GM19239 (cell line): ENCODE measurements around the gene SLC25A25.
"Not testable (repeated sequence)": the region's sequence is repeated elsewhere in the genome, so short reads cannot be mapped to it uniquely, and the experiment has no call there.

Experiments
- DNase-seq: peaks from one replicate; pipeline ENCODE4 v3.0.0; 2011; ENCODE audit warnings: low spot score; ENCODE audit not compliant: insufficient read length
- FAIRE-seq: peaks from 2 replicates; lab custom pipeline; 2011; peaks lifted over from hg19 to GRCh38; lab: Jason Lieb, UNC

SLC25A25 gene

DNA sequence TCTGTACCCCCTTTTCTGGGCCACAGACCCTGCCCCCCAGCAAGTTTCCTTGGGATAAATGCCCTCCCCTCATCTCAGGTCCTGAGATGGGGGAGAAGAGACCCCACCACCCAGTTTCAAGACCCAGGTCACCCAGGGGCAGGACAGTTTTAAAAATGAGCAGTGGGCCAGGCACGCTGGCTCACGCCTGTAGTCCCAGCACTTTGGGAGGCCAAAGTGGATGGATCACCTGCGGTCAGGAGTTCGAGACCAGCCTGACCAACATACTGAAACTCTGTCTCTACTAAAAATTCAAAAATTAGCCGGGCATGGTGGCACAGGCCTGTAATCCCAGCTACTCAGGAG lies 53.4 kb downstream of the SLC25A25 start:
- DNase-seq (no peak), FAIRE-seq (no peak)

DNA sequence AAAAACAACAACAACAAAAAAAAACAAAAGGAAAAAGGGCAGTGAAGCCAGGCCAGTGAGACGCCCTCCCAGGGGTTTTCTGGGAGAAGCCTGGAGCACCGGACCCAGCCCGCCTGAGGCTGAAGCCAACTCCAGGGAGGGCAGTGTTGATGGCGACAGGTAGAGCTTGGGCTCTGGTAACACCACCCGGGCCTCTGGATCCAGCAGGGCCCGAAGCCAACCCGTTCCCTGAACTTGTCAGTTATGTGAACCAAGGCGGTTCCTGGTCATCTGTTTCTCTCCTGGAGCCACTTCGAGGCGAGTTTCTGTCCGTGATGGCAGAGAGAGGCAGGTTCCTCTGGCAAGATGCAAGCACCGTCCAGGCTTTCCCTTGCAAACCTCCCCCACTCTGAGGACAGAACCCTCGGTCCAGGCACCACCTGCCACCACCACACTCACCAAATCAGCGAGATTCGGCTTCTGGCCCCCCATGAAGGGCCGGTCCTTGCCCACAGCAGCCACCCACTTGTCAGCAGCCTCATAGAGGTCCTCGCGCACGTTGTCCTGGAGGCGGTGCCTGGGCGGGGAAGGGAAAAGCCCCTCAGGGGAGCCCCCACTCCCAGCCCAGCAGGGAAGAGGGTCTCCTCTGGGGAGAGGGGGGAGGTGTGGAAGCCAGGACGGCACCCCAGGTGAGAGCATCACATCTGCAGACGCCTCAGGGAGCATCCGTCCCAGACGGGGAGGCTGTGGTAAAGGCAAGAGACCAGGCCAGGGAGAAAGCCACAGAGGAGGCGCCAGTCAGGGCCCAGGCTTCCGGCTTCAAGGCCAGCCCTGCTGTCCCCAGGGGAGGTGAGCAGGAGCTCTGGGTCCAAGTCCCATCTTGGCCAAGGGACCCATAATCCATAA lies 54.1 kb downstream of the SLC25A25 start:
- DNase-seq (no peak), FAIRE-seq (no peak)

DNA sequence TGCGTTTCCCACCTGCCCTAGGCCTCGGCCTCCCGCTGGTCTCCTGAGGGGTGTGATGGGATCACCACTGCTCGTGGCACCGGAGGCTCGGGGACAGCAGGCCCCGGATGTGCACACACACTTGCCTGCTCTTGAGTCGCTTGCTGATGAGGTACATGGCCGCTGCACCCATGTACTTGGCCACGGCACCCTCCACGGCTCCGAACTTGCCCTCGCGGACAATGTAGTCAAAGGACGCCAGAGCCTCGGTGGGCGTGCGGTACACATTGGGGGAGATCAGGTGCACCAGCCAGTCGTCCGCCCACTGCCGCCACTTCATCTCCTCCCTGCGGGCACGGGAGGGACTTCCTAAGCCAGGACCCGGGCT lies 54.8 kb downstream of the SLC25A25 start:
- FAIRE-seq (no peak), DNase-seq (no peak)

DNA sequence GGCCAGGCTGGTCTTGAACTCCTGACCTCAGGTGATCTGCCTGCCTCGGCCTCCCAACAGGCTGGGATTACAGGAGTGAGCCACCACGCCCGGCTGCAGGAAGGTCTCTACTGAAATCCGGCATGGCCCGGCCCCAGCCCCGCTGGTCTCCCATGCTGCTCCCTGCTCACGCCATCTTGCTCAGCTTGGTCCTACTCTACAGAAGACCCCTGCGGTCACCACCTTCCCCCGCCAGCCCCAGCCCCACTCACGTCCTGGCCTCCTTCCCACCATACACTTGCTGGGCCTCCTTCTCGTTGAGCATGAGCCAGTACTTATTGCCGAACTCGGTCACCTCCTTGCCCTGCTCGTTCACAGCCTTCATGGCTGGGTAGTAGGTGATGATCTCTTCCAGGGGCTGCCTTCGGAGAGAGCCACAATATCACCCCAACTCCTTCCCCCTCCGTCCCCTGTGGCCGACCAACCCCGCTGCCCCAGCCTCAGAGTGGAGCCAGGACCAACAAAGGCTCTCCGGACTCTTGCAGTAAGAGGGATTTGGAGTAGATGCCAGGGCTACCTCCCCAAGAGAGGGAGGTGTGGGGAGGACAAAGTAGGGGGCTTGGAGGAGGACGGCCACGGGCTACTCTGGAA lies 55.5 kb downstream of the SLC25A25 start:
- DNase-seq (no peak), FAIRE-seq (no peak)

DNA sequence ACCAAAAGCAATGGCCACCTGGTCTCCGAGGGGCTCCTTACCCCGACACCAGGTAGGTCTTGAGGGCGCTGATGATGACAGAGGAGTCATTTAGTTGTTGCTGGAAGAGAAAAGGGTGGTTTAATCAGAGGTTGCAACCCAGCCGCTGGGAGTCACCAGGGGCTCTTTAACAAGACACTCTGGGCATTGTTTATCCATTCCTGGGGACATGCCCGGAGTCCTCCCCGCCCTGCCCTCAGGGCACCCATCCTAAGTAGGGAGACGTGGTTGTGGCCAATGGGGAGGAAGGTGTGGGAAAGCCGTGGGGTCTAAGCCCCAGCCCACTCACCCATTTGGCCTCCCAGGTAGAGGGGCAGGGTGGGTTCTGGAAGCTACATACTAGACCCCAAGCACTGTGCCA lies 56.4 kb downstream of the SLC25A25 start:
- FAIRE-seq (no peak), DNase-seq (no peak)

DNA sequence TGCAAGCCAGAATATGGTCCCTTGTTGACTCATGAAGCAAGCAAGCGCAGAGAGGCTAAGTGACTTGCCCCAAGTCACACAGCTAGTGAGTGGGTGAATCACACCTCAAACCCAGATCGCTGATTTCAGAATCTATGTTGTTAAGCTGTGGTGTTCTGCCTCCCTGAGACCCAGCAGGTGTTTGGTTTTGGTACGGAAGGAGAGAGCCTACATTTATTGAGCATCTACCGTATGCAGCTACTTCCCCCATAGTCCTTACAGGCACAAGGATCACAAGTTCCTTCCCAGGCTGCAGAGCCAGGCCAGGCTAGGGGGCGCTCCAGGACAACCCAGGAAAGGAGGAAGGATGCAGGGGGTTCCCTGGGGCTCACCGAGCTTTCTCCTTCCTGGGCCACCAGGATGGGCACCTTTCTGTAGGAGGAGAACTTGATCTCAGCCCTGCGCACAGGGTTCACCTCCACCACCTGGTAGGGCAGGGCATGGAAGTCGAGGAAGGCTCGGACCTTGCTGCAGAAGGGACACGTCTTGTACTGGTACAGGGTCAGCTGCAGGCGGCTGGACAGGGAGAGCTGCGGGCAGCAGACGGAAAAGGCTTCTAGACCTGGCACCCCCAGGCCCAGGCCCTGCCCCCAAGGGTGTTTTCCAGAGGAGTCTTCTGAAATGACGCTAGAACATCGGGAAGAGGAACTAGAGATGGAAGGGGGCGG lies 57.0 kb downstream of the SLC25A25 start:
- DNase-seq (no peak), FAIRE-seq (no peak)

DNA sequence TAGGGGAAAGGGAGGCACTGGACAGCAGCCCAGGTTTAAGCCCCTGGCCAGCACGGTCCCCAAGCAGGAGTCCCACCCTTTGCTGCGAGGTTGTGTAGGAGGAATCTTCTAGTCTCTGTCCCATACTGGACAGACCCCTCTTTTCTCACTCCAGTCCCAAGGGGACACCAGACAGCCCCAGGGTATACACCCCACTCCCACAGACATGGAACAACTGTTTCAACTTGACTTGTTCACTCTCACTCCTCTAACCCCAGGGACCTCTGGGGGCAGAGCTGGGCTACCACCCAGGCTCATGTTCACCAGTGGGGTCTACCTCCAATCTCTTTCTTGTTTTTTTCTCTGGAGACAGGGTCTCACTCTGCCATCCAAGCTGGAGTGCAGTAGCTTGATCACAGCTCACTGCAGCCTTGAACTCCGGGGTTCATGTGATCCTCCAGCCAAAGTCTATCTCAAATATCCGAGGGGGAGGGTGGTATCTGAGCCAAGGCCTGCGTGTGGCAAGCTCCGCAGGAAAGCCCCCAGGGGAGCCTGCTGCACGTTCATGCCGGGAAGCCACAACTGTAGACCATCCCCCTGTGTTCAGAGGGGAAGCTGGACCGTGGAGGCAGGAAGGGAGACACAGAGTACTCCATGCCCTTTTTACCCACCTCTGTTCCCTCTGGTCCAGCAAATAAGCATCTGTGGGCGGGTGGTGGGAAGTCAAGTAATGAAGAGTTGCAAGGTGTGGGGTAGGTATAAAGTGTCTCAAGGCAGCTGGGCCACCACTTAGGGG lies 57.7 kb downstream of the SLC25A25 start:
- DNase-seq (no peak), FAIRE-seq (no peak)

DNA sequence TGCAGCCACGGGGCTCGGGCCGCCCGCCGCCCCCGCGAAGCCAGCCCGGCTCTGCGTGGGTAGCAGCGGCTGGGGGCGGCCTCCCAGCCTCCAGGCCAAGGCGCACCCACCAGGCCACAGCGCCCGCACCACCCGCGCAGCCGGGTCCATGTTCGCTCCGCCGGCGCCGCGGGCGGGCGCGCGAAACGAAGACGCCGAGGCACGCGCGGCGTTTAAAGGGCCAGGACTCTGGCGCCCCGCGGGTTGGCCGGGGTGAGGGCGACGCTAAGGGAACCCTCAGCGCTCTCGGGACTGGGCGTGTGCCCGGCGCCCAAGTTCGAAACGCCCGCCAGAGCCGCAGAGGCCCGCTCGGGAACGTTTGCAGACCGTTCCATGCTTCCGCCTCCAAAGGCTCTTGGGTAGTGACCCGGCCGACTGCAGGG lies 59.5 kb downstream of the SLC25A25 start, which contains the start of gene PTGES2:
Gene PTGES2 (minus strand): TSS at position 162 of the 422 bp plus-strand sequence. CDS start 12 bp downstream, at position 150.
- DNase-seq (peak; percentile 70), FAIRE-seq (no peak)

DNA sequence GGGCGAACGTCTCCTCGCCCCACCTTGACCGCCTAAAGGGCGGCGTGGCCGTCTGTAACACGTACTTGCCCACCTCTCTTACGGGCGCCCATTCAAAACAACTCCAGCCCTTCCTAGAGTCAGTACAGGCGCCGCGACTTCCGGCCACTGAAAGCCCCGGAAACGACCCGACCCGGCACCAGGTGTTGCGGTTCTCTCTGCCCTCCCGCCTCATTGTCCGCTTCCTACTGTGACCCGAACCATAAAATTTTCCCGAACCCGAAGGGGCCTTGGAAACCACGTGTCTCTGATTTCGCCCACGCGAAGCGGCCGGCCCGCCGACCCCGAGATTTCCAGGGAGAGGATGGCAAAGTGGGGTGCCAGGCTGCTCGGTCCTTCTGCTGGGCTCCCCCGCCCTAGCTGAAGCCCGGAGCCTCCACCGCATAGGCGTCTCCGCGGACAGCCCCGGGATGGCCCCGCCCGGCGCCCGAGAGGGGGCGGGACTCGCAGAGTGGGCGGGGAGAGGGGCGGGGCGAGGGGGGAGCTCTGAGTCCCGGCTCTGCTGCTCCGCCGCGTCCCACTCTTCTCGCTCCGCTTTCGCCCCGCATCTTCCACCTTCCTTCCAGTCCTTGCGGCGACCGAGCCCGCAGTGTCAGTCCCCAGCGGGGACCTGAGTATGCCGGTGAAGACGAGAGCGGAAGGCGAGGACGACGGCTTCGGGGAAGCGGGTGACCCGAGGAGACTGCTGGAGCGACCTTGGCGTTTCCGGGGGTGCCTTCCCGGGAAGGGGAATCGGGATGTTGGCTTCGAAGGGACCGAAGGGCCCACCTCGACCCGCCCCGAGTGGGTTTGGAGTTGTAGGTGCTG lies 60.2 kb downstream of the SLC25A25 start:
- DNase-seq: peak; percentile 71

DNA sequence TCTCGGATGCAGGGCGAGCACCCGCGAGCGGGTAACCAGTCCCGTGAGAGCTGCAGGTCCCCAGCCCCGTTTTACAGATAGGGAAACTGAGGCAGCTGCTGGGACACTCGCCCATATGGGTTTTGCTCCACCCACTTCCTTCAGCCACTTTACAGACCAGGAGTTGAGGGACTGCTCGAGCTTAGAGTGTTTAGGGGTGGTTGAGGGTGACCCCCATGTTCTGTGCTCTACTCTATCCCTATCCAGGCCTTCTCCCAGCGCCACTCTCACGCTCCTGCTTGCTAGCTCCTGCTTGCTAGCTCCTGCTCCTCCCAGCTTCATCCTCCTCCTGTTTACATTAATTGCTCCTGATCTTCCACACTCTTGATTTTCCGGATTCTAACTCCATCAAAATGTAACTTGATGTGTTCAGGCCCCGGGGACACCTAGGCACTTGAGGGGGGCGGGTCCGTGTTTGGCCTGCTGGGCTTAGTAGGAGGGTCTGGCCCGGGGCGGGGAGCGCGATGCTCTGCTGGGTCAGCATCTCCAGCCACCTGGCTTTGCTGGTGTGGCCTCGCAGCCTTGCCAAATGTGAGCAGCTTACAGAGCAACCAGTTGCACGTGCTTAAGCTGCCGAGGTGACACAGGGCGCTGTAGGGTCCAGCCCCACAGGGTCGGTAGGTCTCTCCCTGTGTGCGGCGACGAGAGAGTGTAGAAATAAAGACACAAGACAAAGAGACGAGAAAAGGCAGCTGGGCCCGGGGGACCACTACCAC lies 61.0 kb downstream of the SLC25A25 start:
- FAIRE-seq (no peak), DNase-seq (no peak)

More for the DNA sequence above, 60.2 kb downstream of the SLC25A25 start:
- peak; percentile 82 for FAIRE-seq

DNA sequence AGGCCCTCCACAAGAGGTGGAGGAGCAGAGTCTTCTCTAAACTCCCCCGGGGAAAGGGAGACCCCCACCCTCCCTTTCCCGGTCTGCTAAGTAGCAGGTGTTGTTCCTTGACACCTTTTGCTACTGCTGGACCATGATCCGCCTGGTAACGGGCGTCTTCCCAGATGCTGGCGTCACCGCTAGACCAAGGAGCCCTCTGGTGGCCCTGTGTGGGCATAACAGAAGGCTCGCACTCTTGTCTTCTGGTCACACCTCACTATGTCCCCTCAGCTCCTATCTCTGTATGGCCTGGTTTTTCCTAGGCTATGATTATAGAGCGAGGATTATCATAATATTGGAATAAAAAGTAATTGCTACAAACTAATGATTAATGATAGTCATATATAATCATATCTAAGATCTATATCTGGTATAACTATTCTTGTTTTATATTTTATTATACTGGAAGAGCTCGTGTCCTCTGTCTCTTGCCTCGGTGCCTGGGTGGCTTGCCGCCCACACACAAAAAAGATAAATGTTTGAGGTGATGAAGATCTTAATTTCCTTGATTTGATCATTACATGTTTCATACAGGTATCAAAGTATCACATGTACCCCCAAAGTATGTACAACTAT lies 62.1 kb downstream of the SLC25A25 start:
- not testable (repeated sequence) for DNase-seq, FAIRE-seq

DNA sequence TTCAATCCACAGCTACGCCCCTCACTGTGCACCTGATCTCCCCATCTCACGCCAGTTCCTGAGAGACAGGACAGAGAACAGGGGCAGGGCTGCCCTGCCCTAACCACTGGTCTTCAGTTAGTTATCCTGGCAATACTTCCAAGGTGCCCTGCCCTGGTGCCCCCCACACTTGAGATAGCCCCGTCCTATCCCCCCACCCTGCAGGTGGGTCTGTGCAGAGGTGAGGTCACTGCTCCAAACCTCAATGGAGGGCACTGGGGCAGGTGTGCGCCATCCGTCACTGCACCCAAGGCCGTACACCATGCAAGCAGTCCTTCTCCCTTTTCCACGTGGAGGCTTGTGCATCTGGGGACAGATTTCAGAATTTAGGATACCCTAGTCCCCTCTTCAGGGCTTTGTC lies 62.6 kb downstream of the SLC25A25 start:
- FAIRE-seq, DNase-seq: not testable (repeated sequence)

DNA sequence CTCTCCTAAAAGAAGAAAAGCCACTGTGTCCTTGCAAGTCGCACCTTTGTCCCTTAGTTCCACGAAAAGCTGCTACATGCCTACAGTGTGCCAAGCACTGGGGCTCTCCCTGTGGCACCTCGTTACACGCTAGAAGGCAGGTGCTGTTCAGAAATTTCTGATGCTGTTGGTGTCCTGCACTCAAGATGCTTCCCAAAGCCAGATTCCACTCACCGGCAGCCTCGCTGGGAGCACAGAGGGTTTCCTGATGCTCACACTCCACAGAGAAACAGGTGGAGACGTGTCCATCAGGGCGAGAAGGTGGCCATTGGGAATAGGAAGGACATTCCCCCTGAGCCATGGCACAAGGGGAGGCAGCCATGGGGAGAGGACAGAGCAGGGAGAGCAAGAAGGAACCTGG lies 63.3 kb downstream of the SLC25A25 start:
- DNase-seq: not testable (repeated sequence)

DNA sequence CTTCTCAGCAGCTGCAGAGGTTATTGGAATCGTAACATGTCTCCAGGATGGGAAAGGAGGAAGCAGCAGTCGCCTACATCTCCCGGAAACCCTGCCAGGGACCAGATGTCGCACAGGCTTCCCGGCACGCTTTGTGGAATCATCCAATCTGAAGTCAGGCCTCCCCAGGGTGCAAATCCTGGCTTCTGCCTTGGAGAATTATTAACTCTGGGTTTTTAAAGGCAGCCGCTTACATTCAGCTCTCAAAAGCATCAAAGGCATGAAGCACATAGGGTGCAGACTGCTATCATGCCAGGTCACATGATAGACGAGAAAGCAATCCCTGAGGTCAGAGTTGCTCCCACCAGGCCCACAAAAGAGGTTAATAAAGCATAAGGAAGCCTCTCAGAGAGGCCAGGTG lies 64.1 kb downstream of the SLC25A25 start:
- not testable (repeated sequence) for FAIRE-seq, DNase-seq

More for the DNA sequence above, 63.3 kb downstream of the SLC25A25 start:
- FAIRE-seq: not testable (repeated sequence)

DNA sequence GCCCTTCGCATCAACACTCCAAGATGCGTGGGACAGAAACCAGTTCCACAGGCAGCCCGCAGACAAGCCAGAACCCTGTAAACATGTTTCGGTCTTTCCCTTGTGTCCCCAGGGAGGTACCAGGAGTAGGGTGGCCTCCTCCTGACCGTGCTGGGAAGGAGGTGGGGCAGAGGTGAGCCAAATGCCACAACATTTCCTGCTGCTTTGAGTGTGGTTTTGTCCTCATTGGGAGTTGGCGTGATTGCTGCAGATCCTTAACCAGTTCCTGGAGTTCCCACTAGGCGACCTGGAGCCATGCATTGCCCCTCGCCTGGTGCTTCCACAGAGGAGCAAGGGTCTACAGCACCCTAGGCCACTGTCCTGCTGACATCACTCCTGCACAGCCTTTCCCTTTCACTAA lies 67.5 kb downstream of the SLC25A25 start:
- not testable (repeated sequence) for FAIRE-seq, DNase-seq

DNA sequence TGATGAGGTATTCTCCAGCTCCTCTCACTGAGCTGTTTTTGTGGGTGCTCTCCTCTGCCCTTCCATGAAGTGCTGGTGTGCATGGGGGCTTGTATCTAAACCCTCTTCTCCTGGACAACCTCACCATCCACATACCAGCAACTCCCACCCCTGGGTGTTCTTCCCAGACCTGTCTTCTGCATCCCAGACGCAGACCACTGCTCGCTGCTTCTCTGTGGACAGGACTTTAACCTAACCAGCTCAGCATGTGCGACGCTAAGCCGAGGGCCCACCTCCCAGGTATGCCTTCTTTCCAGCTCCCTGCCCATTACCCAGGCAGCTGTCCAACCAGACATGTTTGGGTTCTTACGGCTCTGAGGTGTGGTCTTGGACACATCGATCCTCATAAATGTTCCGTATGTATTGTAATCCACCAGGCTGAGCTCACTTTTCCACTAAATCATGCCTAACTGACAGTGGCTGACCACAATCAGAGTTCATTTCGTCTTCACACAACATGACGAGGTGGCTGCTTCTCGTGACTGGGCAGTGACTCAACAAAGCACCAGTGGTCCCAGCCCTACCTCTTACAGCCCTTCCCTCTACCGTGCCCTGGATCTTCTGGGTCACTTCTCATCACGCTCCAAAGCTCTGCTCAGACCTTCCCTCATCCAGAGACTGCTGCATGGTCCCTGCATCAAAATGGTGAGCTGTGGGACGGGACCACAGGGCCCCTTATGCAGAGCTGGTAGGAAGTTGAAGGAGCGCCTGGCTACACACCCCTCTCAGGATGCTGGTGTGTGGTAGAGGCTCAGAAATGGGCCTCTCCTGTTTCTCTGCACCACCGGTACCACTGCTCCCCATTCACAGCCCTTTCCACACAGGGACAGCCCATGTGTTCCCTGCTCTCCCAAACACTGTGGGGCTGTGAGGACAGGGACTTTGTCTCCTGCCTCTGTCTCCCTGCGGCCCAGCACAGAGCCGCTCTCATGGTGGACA lies 69.1 kb downstream of the SLC25A25 start:
- no peak for DNase-seq
- FAIRE-seq: no peak

DNA sequence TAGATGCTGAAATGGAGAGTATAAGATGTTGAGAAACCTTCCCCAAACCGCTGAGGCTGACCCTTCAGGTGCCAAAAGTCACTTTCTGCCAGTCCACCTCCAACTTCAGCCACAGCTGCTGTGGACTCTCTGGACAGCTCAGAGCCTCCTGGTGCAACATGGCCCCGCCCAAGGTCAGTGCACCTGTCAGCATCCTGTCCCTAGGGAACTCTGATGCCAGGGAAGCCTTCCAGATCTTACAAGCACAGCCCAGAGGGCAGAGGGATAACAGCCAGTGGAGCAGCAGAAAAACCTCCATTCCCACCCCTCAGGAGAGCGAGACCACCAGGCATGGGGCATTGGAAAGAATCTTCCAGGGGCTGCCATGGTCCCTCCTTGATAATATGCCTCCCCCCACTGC lies 70.0 kb downstream of the SLC25A25 start:
- FAIRE-seq: no peak
- DNase-seq: no peak
